Upper lobe of left lung (tissue), 6 donors: Measurements from ENCODE around the gene SERPINB10. TPM values are rescaled to one million over a fixed set of nuclear protein-coding genes. Genes with fewer than 3 reads are reported as not detected.
"Not testable (repeated sequence)": the region's sequence is repeated elsewhere in the genome, so short reads cannot be mapped to it uniquely, and the experiment has no call there.

ENCODE experiments used
- ATAC-seq, 2 donors: fragments of 200-7000 bp; cut with Tn5 transposase; one replicate each; pipeline ENCODE4 v1.9.1; 2022; ENCODE audit warnings: mild to moderate bottlenecking in 2 of 2, moderate library complexity in 2 of 2; ENCODE audit not compliant: low FRiP score in 2 of 2
- DNase-seq, 2 donors: peaks; one replicate each; pipeline ENCODE4 v3.0.0-alpha.2; 2019 to 2020
- H3K27ac ChIP-seq, 4 donors: fragments of 200-600 bp; sonication (generic); one replicate each; pipeline ENCODE4 v1.5.1; 2016 to 2019
- H3K27me3 ChIP-seq, 4 donors: fragments of 200-600 bp; sonication (generic); one replicate each; pipeline ENCODE4 v1.5.1; 2017 to 2019
- H3K36me3 ChIP-seq, 4 donors: fragments of 200-600 bp; sonication (generic); one replicate each; pipeline ENCODE4 v1.5.1; 2016 to 2019
- H3K4me1 ChIP-seq, 4 donors: fragments of 200-600 bp; sonication (generic); one replicate each; pipeline ENCODE4 v1.5.1; 2018 to 2019
- H3K4me3 ChIP-seq, 4 donors: fragments of 200-600 bp; sonication (generic); one replicate each; pipeline ENCODE4 v1.5.1; 2017 to 2019; ENCODE audit warnings: mild to moderate bottlenecking in 2 of 4, moderate library complexity in 1 of 4
- H3K9me3 ChIP-seq, 4 donors: fragments of 200-600 bp; sonication (generic); one replicate each; pipeline ENCODE4 v1.5.1; 2018 to 2019
- CTCF ChIP-seq, 6 experiments: fragments of 450-650 bp in 4 of 6; fragments of 200-600 bp in 2 of 6; sonication (generic) in 2 of 6; IDR thresholded peaks; one replicate each; pipeline ENCODE4 v1.5.1; 2016 to 2019; ENCODE audit warnings: antibody characterized with exemption in 6 of 6
- EP300 ChIP-seq, 4 donors: sonication (generic); formaldehyde crosslinking; IDR thresholded peaks; one replicate each; pipeline ENCODE4 v1.5.1; 2017; ENCODE audit warnings: antibody characterized with exemption in 4 of 4, control low read depth in 2 of 4
- POLR2A ChIP-seq, 4 donors: fragments of 450-650 bp; IDR thresholded peaks; one replicate each; pipeline ENCODE4 v1.5.1; 2016 to 2017; ENCODE audit warnings: antibody characterized with exemption in 4 of 4, mild to moderate bottlenecking in 2 of 4
- POLR2AphosphoS5 ChIP-seq, 2 donors: sonication (generic); formaldehyde crosslinking; IDR thresholded peaks; one replicate each; pipeline ENCODE4 v1.5.1; 2017; ENCODE audit warnings: antibody characterized with exemption in 2 of 2
- WGBS, 2 donors: methylation state at CpG; one replicate each; pipeline ENCODE4 v1.1.5; 2017 to 2018; 5-methylcytosine and 5-hydroxymethylcytosine counted together
- total RNA-seq, 6 donors: library from RNA; depleted of rRNA in 4 of 6; stranded (reverse); fragments of >200 nt in 4 of 6; gene quantifications; one replicate each; pipeline versions ENCODE4 v1.1.0 to v1.2.1, GENCODE V29; 2016 to 2021
- donor health status: DM: no; HTN: no; CAD: no; lungs with moderate emphysema.
- donor health status: DM: no; HTN: yes; CAD: no; lungs with severe emphysema.

SERPINB10 gene
- total RNA-seq, 6 donors from 2014 or later = 0.11 to 0.30 TPM; not detected in 4

- Histone ChIP-seq H3K4me1 (no peaks in the 10 kb centered on the region), H3K4me3 (no peak overlapping the region), H3K27me3 (no peaks in the 10 kb centered on the region), H3K9me3 (no peaks in the 10 kb centered on the region), H3K27ac (no peak overlapping the region), H3K36me3 (no peaks in the 10 kb centered on the region)
- 54 to 71% methylated on average over 2 of the region's 2 CpGs for WGBS, 2 donors
- TF ChIP-seq POLR2A (IDR thresholded peaks at IDR 0.05) (no peak), CTCF (IDR thresholded peaks at IDR 0.05) (no peak), EP300 (IDR thresholded peaks at IDR 0.05) (no peak), POLR2AphosphoS5 (IDR thresholded peaks at IDR 0.05) (no peak)
- ATAC-seq (no peak), DNase-seq (no peak)
Measured at GRCh38 chr18:63909870-63910269, 2.1 kb downstream of the SERPINB10 start.

GRCh38 chr18:63917817-63918216 lies 10.1 kb downstream of the SERPINB10 start:
- ATAC-seq = no peak
- TF ChIP-seq POLR2AphosphoS5 (IDR thresholded peaks at IDR 0.05) (no peak), POLR2A (IDR thresholded peaks at IDR 0.05) (no peak), EP300 (IDR thresholded peaks at IDR 0.05) (no peak), CTCF (IDR thresholded peaks at IDR 0.05) (no peak)
- Histone ChIP-seq H3K9me3 (no peaks in the 10 kb centered on the region), H3K4me3 (no peak overlapping the region), H3K36me3 (no peaks in the 10 kb centered on the region), H3K4me1 (no peaks in the 10 kb centered on the region), H3K27me3 (no peaks in the 10 kb centered on the region), H3K27ac (no peak overlapping the region)
- WGBS, 2 donors = 42 to 67% methylated on average over 5 of the region's 5 CpGs
- no peak for DNase-seq

- H3K27me3 ChIP-seq = no peaks in the 10 kb centered on the region
- WGBS, 2 donors = 74 to 82% methylated on average over 2 of the region's 2 CpGs
- H3K4me1 ChIP-seq = no peaks in the 10 kb centered on the region
- H3K27ac ChIP-seq = no peak overlapping the region
- DNase-seq = no peak
- no peaks in the 10 kb centered on the region for H3K9me3 ChIP-seq
- TF ChIP-seq CTCF (IDR thresholded peaks at IDR 0.05) (no peak), POLR2AphosphoS5 (IDR thresholded peaks at IDR 0.05) (no peak), POLR2A (IDR thresholded peaks at IDR 0.05) (no peak), EP300 (IDR thresholded peaks at IDR 0.05) (no peak)
- no peaks in the 10 kb centered on the region for H3K36me3 ChIP-seq
- ATAC-seq = no peak
- no peak overlapping the region for H3K4me3 ChIP-seq
Measured at GRCh38 chr18:63922049-63922448, 14.3 kb downstream of the SERPINB10 start.

- TF ChIP-seq CTCF (IDR thresholded peaks at IDR 0.05) = no peak
- no peak for TF ChIP-seq POLR2A (IDR thresholded peaks at IDR 0.05)
- TF ChIP-seq POLR2AphosphoS5 (IDR thresholded peaks at IDR 0.05) = no peak
- no peak for TF ChIP-seq EP300 (IDR thresholded peaks at IDR 0.05)
- H3K27me3 ChIP-seq = no peaks in the 10 kb centered on the region
- no peaks in the 10 kb centered on the region for H3K36me3 ChIP-seq
- no peaks in the 10 kb centered on the region for H3K4me1 ChIP-seq
- no peak overlapping the region for H3K27ac ChIP-seq
- H3K9me3 ChIP-seq = no peaks in the 10 kb centered on the region
- WGBS, 2 donors = 87 to 89% methylated on average over 1 of the region's 1 CpG
- ATAC-seq = no peak
- no peak for DNase-seq
- H3K4me3 ChIP-seq = no peak overlapping the region
Measured at GRCh38 chr18:63924551-63924950, 16.8 kb downstream of the SERPINB10 start.

- Histone ChIP-seq H3K36me3 (no peaks in the 10 kb centered on the region), H3K27ac (no peak overlapping the region), H3K27me3 (no peaks in the 10 kb centered on the region), H3K4me1 (no peaks in the 10 kb centered on the region), H3K4me3 (no peak overlapping the region), H3K9me3 (no peaks in the 10 kb centered on the region)
- ATAC-seq = no peak
- no peak for TF ChIP-seq CTCF (IDR thresholded peaks at IDR 0.05)
- no peak for TF ChIP-seq POLR2AphosphoS5 (IDR thresholded peaks at IDR 0.05)
- no peak for TF ChIP-seq EP300 (IDR thresholded peaks at IDR 0.05)
- no peak for TF ChIP-seq POLR2A (IDR thresholded peaks at IDR 0.05)
- 49 to 61% methylated on average over 8 of the region's 8 CpGs for WGBS, 2 donors
- DNase-seq = no peak
Measured at GRCh38 chr18:63928331-63928730, 20.6 kb downstream of the SERPINB10 start.

GRCh38 chr18:63929369-63929768 lies 21.6 kb downstream of the SERPINB10 start:
- ATAC-seq, H3K9me3 ChIP-seq, DNase-seq, H3K4me3 ChIP-seq, H3K27ac ChIP-seq, H3K27me3 ChIP-seq, H3K36me3 ChIP-seq, H3K4me1 ChIP-seq: not testable (repeated sequence)
